ENCODE data around the gene XRCC6. TPM values are rescaled to one million over a fixed set of nuclear protein-coding genes. Genes with fewer than 3 reads are reported as not detected.

XRCC6 gene
- total and polyA plus RNA-seq, 10 donors, result 93.6 to 183 (median 152) TPM

- H3K27ac ChIP-seq, result no peak overlapping the region
- WGBS, 5 donors, result 94 to 96% (median 95%) methylated on average over 9 of the region's 9 CpGs
Observed at GRCh38 chr22:41713004-41713403, 91.9 kb downstream of the XRCC6 start.

More at GRCh38 chr22:41713004-41713403, 91.9 kb downstream of the XRCC6 start:
- no peaks in the 10 kb centered on the region for H3K9me3 ChIP-seq
- intact Hi-C loops (cut with DNase I; ENCODE audit: low total_unique reads), result no loop called here
- H3K4me3 ChIP-seq, result no peak overlapping the region
- TF ChIP-seq POLR2AphosphoS5 (IDR thresholded peaks at IDR 0.05) (no peak), CTCF (IDR thresholded peaks at IDR 0.05 in 8 of 11, conservative IDR thresholded peaks at IDR 0.05 in 3 of 11) (no peak), POLR2A (IDR thresholded peaks at IDR 0.05) (no peak)
- no peak for DNase-seq
- no peaks in the 10 kb centered on the region for H3K4me1 ChIP-seq
- no peaks in the 10 kb centered on the region for H3K36me3 ChIP-seq
- H3K27me3 ChIP-seq (replicated peaks in 1 of 7), result no peaks in the 10 kb centered on the region

Small RNAs within 50 kb of the gene (small RNA-seq; reads per million reads assigned to genes)
- 0 reads per million in 4 donors for gene HMGN2P10
- gene RF00019, result 0 reads per million in 4 donors
- 0 reads per million in 4 donors for gene RNU6-476P

Other genes starting within 250 kb of the XRCC6 start
- gene TEF, start 239.4 kb upstream of the XRCC6 start, total RNA-seq, result 10 to 100 TPM in 6 of 7 donors, 1 to 10 TPM in 1; 7.6 to 29.9 (median 13.6) TPM
- 1 to 10 TPM; 2.2 to 7.6 (median 3.0) TPM for gene TEF, start 239.4 kb upstream of the XRCC6 start, polyA plus RNA-seq
- 10 to 100 TPM; 30.9 to 52.4 (median 44.8) TPM for gene TOB2, start 174.5 kb upstream of the XRCC6 start, total RNA-seq
- 10 to 100 TPM in 1 of 3 donors, 1 to 10 TPM in 2; 7.5 to 17.1 (median 8.9) TPM for gene TOB2, start 174.5 kb upstream of the XRCC6 start, polyA plus RNA-seq
- 10 to 100 TPM; 29.6 to 41.2 (median 34.7) TPM for gene PHF5A, start 152.6 kb upstream of the XRCC6 start, total RNA-seq
- 10 to 100 TPM; 35.3 to 67.5 (median 50.3) TPM for gene PHF5A, start 152.6 kb upstream of the XRCC6 start, polyA plus RNA-seq
- gene ACO2, start 152.2 kb upstream of the XRCC6 start, total RNA-seq, result 10 to 100 TPM; 51.7 to 82.0 (median 76.2) TPM
- 10 to 100 TPM; 21.4 to 31.7 (median 25.5) TPM for gene ACO2, start 152.2 kb upstream of the XRCC6 start, polyA plus RNA-seq
- gene POLR3H, start 76.8 kb upstream of the XRCC6 start, total RNA-seq, result 10 to 100 TPM; 14.4 to 30.9 (median 22.4) TPM
- gene POLR3H, start 76.8 kb upstream of the XRCC6 start, polyA plus RNA-seq, result 10 to 100 TPM; 12.6 to 24.3 (median 14.6) TPM
- gene CSDC2, start 60.3 kb upstream of the XRCC6 start, total RNA-seq, result under 1 TPM in 4 of 7 donors, not detected in 3; 0.19 to 0.73 (median 0.28) TPM
- under 1 TPM; 0.37 to 0.73 (median 0.58) TPM for gene CSDC2, start 60.3 kb upstream of the XRCC6 start, polyA plus RNA-seq
- gene PMM1, start 31.5 kb upstream of the XRCC6 start, total RNA-seq, result 10 to 100 TPM; 15.1 to 25.0 (median 15.9) TPM
- gene PMM1, start 31.5 kb upstream of the XRCC6 start, polyA plus RNA-seq, result 10 to 100 TPM; 18.9 to 20.2 (median 20.2) TPM
- gene DESI1, start 252 bp upstream of the XRCC6 start, total RNA-seq, result 10 to 100 TPM; 17.5 to 29.8 (median 24.5) TPM
- 10 to 100 TPM in 1 of 3 donors, 1 to 10 TPM in 2; 8.1 to 13.5 (median 9.8) TPM for gene DESI1, start 252 bp upstream of the XRCC6 start, polyA plus RNA-seq
- gene SNU13, start 67.6 kb downstream of the XRCC6 start, total RNA-seq, result 100 to 1,000 TPM in 5 of 7 donors, 10 to 100 TPM in 2; 89.0 to 116 (median 106) TPM
- gene SNU13, start 67.6 kb downstream of the XRCC6 start, polyA plus RNA-seq, result 100 to 1,000 TPM; 118 to 165 (median 161) TPM
- gene MEI1, start 78.2 kb downstream of the XRCC6 start, total RNA-seq, result 10 to 100 TPM; 17.7 to 56.5 (median 26.9) TPM
- 10 to 100 TPM; 19.9 to 22.6 (median 21.5) TPM for gene MEI1, start 78.2 kb downstream of the XRCC6 start, polyA plus RNA-seq
- gene CCDC134, start 179.4 kb downstream of the XRCC6 start, total RNA-seq, result 10 to 100 TPM in 3 of 7 donors, 1 to 10 TPM in 4; 8.9 to 11.8 (median 10.0) TPM
- gene CCDC134, start 179.4 kb downstream of the XRCC6 start, polyA plus RNA-seq, result 1 to 10 TPM in 2 of 3 donors, under 1 TPM in 1; 0.54 to 2.4 (median 1.2) TPM
- gene SREBF2, start 211.8 kb downstream of the XRCC6 start, total RNA-seq, result 100 to 1,000 TPM in 1 of 7 donors, 10 to 100 TPM in 6; 47.6 to 104 (median 64.0) TPM
- 10 to 100 TPM; 19.4 to 49.4 (median 29.7) TPM for gene SREBF2, start 211.8 kb downstream of the XRCC6 start, polyA plus RNA-seq